HCT116 (cell line): ENCODE measurements around the gene PGAM5. TPM values are rescaled to one million over a fixed set of nuclear protein-coding genes. Genes with fewer than 3 reads are reported as not detected.

ENCODE experiments used
- ATAC-seq: fragments of 200-7000 bp; cut with Tn5 transposase; 2 replicates; pipeline ENCODE4 v1.9.1; 2020; ENCODE audit warnings: mild to moderate bottlenecking, moderate library complexity
- BruUV-seq: library from RNA; stranded (reverse); fragments of 400-500 nt; replicated peaks from 2 replicates; lab custom pipeline; 2021; lab: Mats Ljungman, UMichigan
- CTCF ChIA-PET: fragments of 300-600 bp; sonication (Branson Sonifier 250); formaldehyde crosslinking; loops from one replicate; lab custom pipeline; 2021; ENCODE audit warnings: antibody characterized with exemption; lab: Charles Lee
- POLR2A ChIA-PET: fragments of 300-600, 350-600 bp; sonication (Branson Sonifier 250); formaldehyde crosslinking; loops from one replicate; lab custom pipeline; 2021; ENCODE audit warnings: antibody characterized with exemption; lab: Charles Lee
- RAD21 ChIA-PET, 2 experiments: fragments of 300-600 bp; sonication (Branson Sonifier 250); formaldehyde crosslinking; loops; one replicate each; lab custom pipeline; 2023; ENCODE audit warnings: low total read pairs in 2 of 2; ENCODE audit not compliant: uncharacterized antibody in 2 of 2, unreplicated experiment in 2 of 2, low non-redundant PET in 1 of 2; lab: Charles Lee
- DNase-seq: peaks from one replicate; pipeline ENCODE4 v3.0.0-alpha.2; 2010; ENCODE audit warnings: low read depth, low spot score
- H2AFZ ChIP-seq: fragments of 200-600 bp; shearing (Covaris generic), sonication (generic); 2 replicates; pipeline ENCODE4 v1.6.1; 2017; ENCODE audit warnings: low read depth, mixed run types, mixed read lengths, antibody characterized with exemption, low read length; ENCODE audit not compliant: poor library complexity, severe bottlenecking
- H3K27ac ChIP-seq: 2 replicates; pipeline ENCODE4 v1.5.1; 2012; ENCODE audit warnings: low read depth, low read length
- H3K27me3 ChIP-seq: fragments of 200-600 bp; sonication (generic); 2 replicates; pipeline ENCODE4 v1.6.1; 2016; ENCODE audit warnings: mixed run types, low read length, mixed read lengths; ENCODE audit not compliant: insufficient read depth
- H3K36me3 ChIP-seq, 2 experiments: fragments of 200-500 bp in 1 of 2; fragments of 200-600 bp in 1 of 2; sonication (Bioruptor generic) in 1 of 2; sonication (generic) in 1 of 2; 2 replicates each; pipeline versions ENCODE4 v1.5.1 to v1.6.1; 2014 to 2016; ENCODE audit warnings: low read length in 2 of 2, inconsistent platforms in 1 of 2, mixed read lengths in 1 of 2, mixed run types in 1 of 2; ENCODE audit not compliant: insufficient read depth in 2 of 2, control insufficient read depth in 1 of 2
- H3K4me1 ChIP-seq, 2 experiments: fragments of 200-600 bp in 1 of 2; sonication (generic) in 1 of 2; 2 replicates each; pipeline versions ENCODE4 v1.5.1 to v1.6.1; 2012 to 2017; ENCODE audit warnings: low read length in 2 of 2, inconsistent platforms in 1 of 2, mild to moderate bottlenecking in 1 of 2, mixed read lengths in 1 of 2, mixed run types in 1 of 2, moderate library complexity in 1 of 2; ENCODE audit not compliant: insufficient read depth in 2 of 2, control insufficient read depth in 1 of 2
- H3K4me2 ChIP-seq: fragments of 200-600 bp; sonication (generic); 2 replicates; pipeline ENCODE4 v1.6.1; 2017; ENCODE audit warnings: mixed run types, low read length, mixed read lengths
- H3K4me3 ChIP-seq, 2 experiments: fragments of 200-600 bp in 1 of 2; sonication (generic) in 1 of 2; replicated peaks in 1 of 2; 2 replicates each; pipeline ENCODE4 v1.5.1; 2011 to 2016; ENCODE audit warnings: low read length in 2 of 2, control low read depth in 1 of 2, low read depth in 1 of 2, mild to moderate bottlenecking in 1 of 2, mixed read lengths in 1 of 2, mixed run types in 1 of 2
- H3K79me2 ChIP-seq: fragments of 200-600 bp; sonication (generic); 2 replicates; pipeline ENCODE4 v1.6.1; 2017; ENCODE audit warnings: mild to moderate bottlenecking, mixed run types, low read length, moderate library complexity, mixed read lengths; ENCODE audit not compliant: insufficient read depth
- H3K9ac ChIP-seq: fragments of 200-600 bp; sonication (generic); 2 replicates; pipeline ENCODE4 v1.6.1; 2016; ENCODE audit warnings: low read length, mixed read lengths
- H3K9me2 ChIP-seq: fragments of 200-600 bp; sonication (generic), shearing (Covaris generic); 2 replicates; pipeline ENCODE4 v1.6.1; 2017; ENCODE audit warnings: mixed run types, mild to moderate bottlenecking, moderate library complexity; ENCODE audit not compliant: insufficient read depth
- H3K9me3 ChIP-seq, 2 experiments: fragments of 200-500 bp in 1 of 2; fragments of 200-600 bp in 1 of 2; sonication (Bioruptor generic) in 1 of 2; sonication (generic) in 1 of 2; 2 replicates each; pipeline ENCODE4 v1.6.1; 2014 to 2017; ENCODE audit warnings: low read length in 2 of 2, mixed read lengths in 2 of 2, inconsistent platforms in 1 of 2, low read depth in 1 of 2, mild to moderate bottlenecking in 1 of 2, mixed run types in 1 of 2, moderate library complexity in 1 of 2; ENCODE audit not compliant: control insufficient read depth in 1 of 2, insufficient read depth in 1 of 2
- H4K20me1 ChIP-seq: fragments of 200-600 bp; sonication (generic), shearing (Covaris generic); 2 replicates; pipeline ENCODE4 v1.6.1; 2017; ENCODE audit warnings: mixed run types, mild to moderate bottlenecking, moderate library complexity; ENCODE audit not compliant: insufficient read depth
- CBX3 ChIP-seq: IDR thresholded peaks from 2 replicates; pipeline ENCODE4 v1.6.1; 2012; ENCODE audit warnings: low read depth
- CEBPB ChIP-seq: IDR thresholded peaks from 2 replicates; pipeline ENCODE4 v1.6.1; 2012; ENCODE audit warnings: low read depth
- CTCF ChIP-seq, 3 experiments: fragments of 200-600 bp in 1 of 3; sonication (generic) in 1 of 3; IDR thresholded peaks in 2 of 3; conservative IDR thresholded peaks in 1 of 3; 2 replicates each; pipeline ENCODE4 v1.5.1; 2012 to 2017; ENCODE audit warnings: low read depth in 2 of 3, low read length in 2 of 3, antibody characterized with exemption in 1 of 3, borderline replicate concordance in 1 of 3, control low read depth in 1 of 3, mild to moderate bottlenecking in 1 of 3, mixed read lengths in 1 of 3, mixed run types in 1 of 3, moderate library complexity in 1 of 3; ENCODE audit not compliant: insufficient read depth in 1 of 3
- EGR1 ChIP-seq: IDR thresholded peaks from 2 replicates; pipeline ENCODE4 v1.6.1; 2012; ENCODE audit warnings: low read depth
- EZH2phosphoT487 ChIP-seq: fragments of 200-600 bp; IDR thresholded peaks from 2 replicates; pipeline ENCODE4 v1.6.1; 2018; ENCODE audit warnings: antibody characterized with exemption, borderline replicate concordance
- FOSL1 ChIP-seq: IDR thresholded peaks from 2 replicates; pipeline ENCODE4 v1.6.1; 2012; ENCODE audit warnings: low read depth
- JUND ChIP-seq: IDR thresholded peaks from 2 replicates; pipeline ENCODE4 v1.6.1; 2012
- MAX ChIP-seq: IDR thresholded peaks from 2 replicates; pipeline ENCODE4 v1.6.1; 2012
- POLR2A ChIP-seq: IDR thresholded peaks from 2 replicates; pipeline ENCODE4 v1.7.0; 2011; ENCODE audit warnings: borderline replicate concordance; ENCODE audit not compliant: insufficient read depth, insufficient read length; ENCODE audit errors: extremely low read depth
- POLR2AphosphoS5 ChIP-seq: IDR thresholded peaks from 2 replicates; pipeline ENCODE4 v1.6.1; 2011; ENCODE audit warnings: mild to moderate bottlenecking, low read depth, low read length, moderate library complexity
- RAD21 ChIP-seq: IDR thresholded peaks from 2 replicates; pipeline ENCODE4 v1.6.1; 2012; ENCODE audit warnings: low read depth, mild to moderate bottlenecking
- SP1 ChIP-seq: IDR thresholded peaks from 2 replicates; pipeline ENCODE4 v1.6.1; 2012; ENCODE audit warnings: low read depth
- TCF7L2 ChIP-seq: IDR thresholded peaks from 2 replicates; pipeline ENCODE4 v1.7.0; 2011; ENCODE audit warnings: borderline replicate concordance, inconsistent platforms; ENCODE audit not compliant: insufficient read depth, insufficient read length; ENCODE audit errors: extremely low read depth
- YY1 ChIP-seq: IDR thresholded peaks from 2 replicates; pipeline ENCODE4 v1.6.1; 2011; ENCODE audit warnings: low read length, low read depth, moderate library complexity, mild to moderate bottlenecking; ENCODE audit not compliant: insufficient replicate concordance; ENCODE audit errors: extremely low read depth
- ZBTB33 ChIP-seq: IDR thresholded peaks from 2 replicates; pipeline ENCODE4 v1.6.1; 2011; ENCODE audit warnings: mild to moderate bottlenecking, low read length, moderate library complexity; ENCODE audit not compliant: insufficient replicate concordance; ENCODE audit errors: extremely low read depth
- ZNF274 ChIP-seq: fragments of 200-500 bp; sonication (Bioruptor generic); IDR thresholded peaks from 2 replicates; pipeline ENCODE4 v1.6.1; 2014; ENCODE audit warnings: mild to moderate bottlenecking, low read depth, low read length, inconsistent platforms
- intact Hi-C: fragments of 100-400 bp; cut with micrococcal nuclease; formaldehyde crosslinking; loops from 2 replicates; pipeline ENCODE4 v1.10.0; 2022
- total RNA-seq: library from RNA; stranded (reverse); gene quantifications from one replicate; pipeline ENCODE4 v1.2.1, GENCODE V29; 2021; ENCODE audit not compliant: unreplicated experiment

The PGAM5 gene
- total RNA-seq, 1 experiment from 2014 or later = 98.3 TPM

GRCh38 chr12:132747395-132747794 is 36.8 kb downstream of the PGAM5 start:
- Histone ChIP-seq H3K9me2 (no peaks in the 10 kb centered on the region), H3K9ac (no peak overlapping the region), H3K4me1 (no peaks in the 10 kb centered on the region), H3K27ac (no peak overlapping the region), H3K79me2 (peaks cover 65% of the 10 kb centered on the region), H3K36me3 (peaks cover 65 to 75% of the 10 kb centered on the region in 2 experiments), H3K4me2 (no peak overlapping the region), H3K4me3 (no peak overlapping the region), H3K9me3 (no peaks in the 10 kb centered on the region), H2AFZ (no peak overlapping the region), H3K27me3 (no peaks in the 10 kb centered on the region), H4K20me1 (0 out of 2 replicates have a peak, but pooled peaks cover 3% of the 10 kb centered on the region)
- TF ChIP-seq POLR2A = no peak
- ATAC-seq (no peak), DNase-seq (no peak)
- intact Hi-C loops = no loop called here
- CTCF ChIA-PET = no interaction called here
- BruUV-seq = no TSS peak
- POLR2A ChIA-PET = no interaction called here
- RAD21 ChIA-PET = no interaction called here

GRCh38 chr12:132747896-132748295 is 37.3 kb downstream of the PGAM5 start:
- Histone ChIP-seq H3K36me3 (peaks cover 64 to 71% of the 10 kb centered on the region in 2 experiments), H3K4me1 (no peaks in the 10 kb centered on the region), H3K9ac (no peak overlapping the region), H3K4me2 (no peak overlapping the region), H3K9me3 (no peaks in the 10 kb centered on the region), H3K4me3 (no peak overlapping the region), H3K27ac (no peak overlapping the region), H2AFZ (no peak overlapping the region), H3K9me2 (no peaks in the 10 kb centered on the region), H4K20me1 (0 out of 2 replicates have a peak, but pooled peaks cover 2% of the 10 kb centered on the region), H3K27me3 (no peaks in the 10 kb centered on the region), H3K79me2 (peaks cover 65% of the 10 kb centered on the region)
- BruUV-seq = no TSS peak
- ChIA-PET RAD21 (no interaction called here), CTCF (no interaction called here), POLR2A (no interaction called here)
- ATAC-seq = no peak
- TF ChIP-seq CBX3 = no peak
- no peak for TF ChIP-seq POLR2A
- TF ChIP-seq FOSL1 = no peak
- TF ChIP-seq CEBPB = no peak
- no peak for TF ChIP-seq MAX
- TF ChIP-seq ZBTB33 = no peak
- TF ChIP-seq CTCF (IDR thresholded peaks at IDR 0.05 in 2 of 3, conservative IDR thresholded peaks at IDR 0.05 in 1 of 3; ENCODE audit: borderline replicate concordance in 1 of 3, insufficient read depth in 1 of 3, low read depth in 2 of 3, low read length in 2 of 3) = no peak
- TF ChIP-seq POLR2AphosphoS5 = no peak
- TF ChIP-seq JUND = no peak
- TF ChIP-seq ZNF274 = no peak
- no peak for TF ChIP-seq SP1
- TF ChIP-seq EGR1 = no peak
- TF ChIP-seq EZH2phosphoT487 = no peak
- no peak for TF ChIP-seq TCF7L2
- no peak for TF ChIP-seq YY1
- no peak for TF ChIP-seq RAD21
- intact Hi-C loops = no loop called here
- DNase-seq = no peak
